Adrenal gland (tissue), 5 donors: ENCODE results near the gene ZNF638.

Experiments used
- CTCF ChIP-seq, 6 experiments: fragments of 450-650 bp in 4 of 6; fragments of 200-600 bp in 2 of 6; sonication (generic) in 1 of 6; IDR thresholded peaks; 1 replicate in 5 of 6; 2 replicates in 1 of 6; pipeline versions ENCODE4 v1.5.1 to v1.8.0; 2016 to 2021; ENCODE audit warnings: antibody characterized with exemption in 6 of 6, mild to moderate bottlenecking in 2 of 6, moderate library complexity in 1 of 6
- POLR2A ChIP-seq, 2 donors: fragments of 450-650 bp; IDR thresholded peaks; one replicate each; pipeline ENCODE4 v1.6.1; 2017; ENCODE audit warnings: antibody characterized with exemption in 2 of 2, mild to moderate bottlenecking in 2 of 2, moderate library complexity in 1 of 2
- donor health status: DM: no; HTN: no; CAD: no.

- TF ChIP-seq CTCF (IDR thresholded peaks at IDR 0.05) (no peak), POLR2A (IDR thresholded peaks at IDR 0.05) (no peak)
These were observed 3.7 kb upstream of the ZNF638 start for GRCh38 chr2:71327916-71328315.
